ENCODE measurements around the gene N4BP3.
"Not testable (repeated sequence)": the region's sequence is repeated elsewhere in the genome, so short reads cannot be mapped to it uniquely, and the experiment has no call there.

N4BP3 gene

DNA sequence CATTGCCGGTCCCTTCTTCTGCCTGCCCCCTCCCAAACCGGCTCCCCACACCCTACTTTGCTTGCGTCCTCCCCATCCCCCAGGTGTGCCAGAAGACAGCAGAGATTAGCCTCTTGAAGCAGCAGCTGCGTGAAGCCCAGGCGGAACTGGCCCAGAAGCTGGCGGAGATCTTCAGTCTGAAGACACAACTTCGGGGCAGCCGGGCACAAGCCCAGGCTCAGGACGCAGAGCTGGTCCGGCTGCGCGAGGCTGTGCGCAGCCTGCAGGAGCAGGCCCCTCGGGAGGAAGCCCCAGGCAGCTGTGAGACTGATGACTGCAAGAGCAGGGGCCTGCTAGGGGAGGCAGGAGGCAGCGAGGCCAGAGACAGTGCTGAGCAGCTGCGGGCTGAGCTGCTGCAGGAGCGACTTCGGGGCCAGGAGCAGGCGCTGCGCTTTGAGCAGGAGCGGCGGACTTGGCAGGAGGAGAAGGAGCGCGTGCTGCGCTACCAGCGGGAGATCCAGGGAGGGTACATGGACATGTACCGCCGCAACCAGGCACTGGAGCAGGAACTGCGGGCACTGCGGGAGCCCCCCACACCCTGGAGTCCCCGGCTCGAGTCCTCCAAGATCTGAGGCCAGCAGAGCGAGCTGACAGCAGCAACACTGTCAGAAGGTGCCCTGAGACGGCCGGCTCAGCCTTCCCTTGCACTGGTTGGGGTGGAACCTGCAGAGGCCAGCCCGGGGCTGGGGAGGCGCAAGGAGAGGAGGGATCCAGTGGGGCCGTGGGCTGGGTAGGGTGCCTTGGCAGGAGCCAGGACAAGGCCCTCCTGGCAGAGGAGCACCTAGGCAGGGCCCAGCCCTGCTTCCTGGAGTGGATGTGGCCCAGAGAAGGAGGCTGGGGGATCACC is 8.3 kb downstream of the N4BP3 start:
- DNase-seq (ENCODE audit: low read depth in 2 of 2): no peak

DNA sequence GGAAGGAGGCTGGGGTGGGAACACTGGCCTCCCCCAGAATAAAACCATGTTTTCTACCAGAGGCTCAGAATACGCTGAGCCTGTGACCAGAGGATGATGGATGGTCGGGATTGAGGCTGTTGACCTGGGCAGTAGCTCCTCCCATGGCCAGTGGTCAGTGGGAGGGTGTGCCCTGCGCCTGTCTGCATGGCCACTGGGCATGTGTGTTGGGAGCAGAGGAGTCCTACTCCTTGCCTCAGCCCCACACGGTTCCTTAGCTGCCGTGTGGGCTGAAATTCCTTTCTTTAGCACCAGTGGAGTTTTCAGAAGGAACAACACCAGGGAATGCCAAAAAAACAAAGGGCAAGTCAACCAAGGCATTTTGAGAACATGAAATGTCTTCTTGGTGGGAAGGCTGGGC is 9.0 kb downstream of the N4BP3 start:
- no peak for DNase-seq (ENCODE audit: low read depth in 2 of 2)

DNA sequence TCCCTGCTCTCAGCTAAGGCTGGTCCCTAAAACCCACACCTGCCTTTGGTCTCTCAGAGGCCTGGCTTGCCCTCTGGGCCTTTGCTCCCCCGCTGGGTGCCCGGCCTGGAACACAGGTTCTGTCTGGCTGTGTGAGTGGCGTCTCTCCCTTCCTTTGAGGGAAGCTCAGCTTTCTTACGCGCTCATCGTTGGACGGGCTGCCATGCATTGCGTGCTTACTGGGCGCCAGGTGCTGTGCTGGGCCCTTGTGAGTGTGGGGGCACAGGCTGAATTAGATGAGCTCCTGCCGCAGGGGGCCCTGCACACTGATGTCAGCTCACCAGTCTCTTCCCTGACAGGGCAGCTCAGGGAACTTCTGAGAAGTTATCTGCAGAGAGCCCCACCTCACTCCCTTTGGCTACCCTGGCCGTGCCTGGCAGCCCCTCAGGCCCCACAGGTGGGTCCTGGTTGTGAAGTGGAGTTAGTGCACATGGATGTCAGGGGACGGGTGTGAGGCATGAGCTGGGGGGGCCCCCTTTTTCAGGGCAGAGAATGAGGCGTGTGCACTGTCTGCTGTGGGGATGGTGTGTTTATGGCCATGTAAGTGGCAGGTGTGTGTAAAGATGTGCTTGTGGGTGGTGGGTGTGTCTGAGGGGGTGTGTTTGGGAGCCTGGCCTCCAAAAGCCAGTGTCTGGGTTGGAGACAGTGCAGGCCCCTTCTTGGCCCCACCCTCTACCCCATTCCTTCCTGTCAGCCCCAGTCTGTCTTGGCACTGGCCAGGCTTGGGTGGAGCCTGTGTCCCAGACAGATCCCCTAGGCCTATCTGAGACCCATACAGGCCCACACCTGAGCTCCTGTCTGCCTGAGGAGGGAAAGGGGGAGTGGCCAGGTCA is 10.0 kb downstream of the N4BP3 start:
- no peak for DNase-seq (ENCODE audit: low read depth in 2 of 2)

DNA sequence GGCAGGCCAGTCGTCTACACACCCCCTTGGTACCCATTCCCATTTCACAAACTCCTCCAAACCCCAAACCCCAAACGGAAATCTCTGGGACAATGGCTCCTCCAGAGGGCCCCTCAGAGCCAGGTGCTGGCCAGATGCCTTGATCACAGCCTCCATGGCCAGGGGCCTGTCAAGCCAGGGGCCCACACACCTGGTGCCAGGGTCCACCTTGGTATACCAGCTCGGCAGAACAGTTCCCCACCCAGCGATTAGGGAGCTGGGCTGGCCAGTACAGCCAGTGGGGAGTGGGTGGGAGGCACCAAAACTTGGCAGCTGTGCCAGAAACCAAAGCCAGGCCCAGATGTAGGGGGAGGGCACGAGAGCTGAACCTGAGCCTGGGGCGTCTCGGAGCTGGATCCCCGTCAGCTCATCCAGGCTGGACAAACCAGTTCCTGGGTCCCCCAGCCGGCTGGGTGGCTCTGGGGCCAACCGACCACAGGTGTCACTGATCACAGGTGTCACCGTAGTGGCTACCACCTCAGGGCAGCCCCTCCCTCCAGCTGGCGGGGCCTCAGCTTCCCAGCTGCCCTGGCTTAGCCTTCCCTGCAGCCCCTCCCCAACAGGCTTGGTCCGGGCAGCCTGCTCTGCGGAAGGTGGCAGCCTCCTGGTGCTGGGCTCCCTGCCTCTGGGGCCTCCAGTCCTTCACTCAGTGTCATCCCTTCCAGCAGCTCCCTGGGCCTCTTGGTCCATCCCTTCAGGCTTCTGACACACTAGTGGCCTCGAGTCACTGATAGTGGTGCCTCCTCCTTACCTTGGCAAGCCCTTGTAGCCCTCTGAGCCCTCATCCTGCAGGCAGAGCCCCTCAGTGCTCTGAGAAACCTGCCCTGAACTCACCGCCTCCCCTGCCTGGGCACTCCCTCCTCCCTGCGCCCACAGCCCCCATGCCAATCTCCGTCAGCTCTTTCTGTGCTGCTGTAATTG is 10.9 kb downstream of the N4BP3 start:
- DNase-seq (ENCODE audit: low read depth in 2 of 2): no peak

DNA sequence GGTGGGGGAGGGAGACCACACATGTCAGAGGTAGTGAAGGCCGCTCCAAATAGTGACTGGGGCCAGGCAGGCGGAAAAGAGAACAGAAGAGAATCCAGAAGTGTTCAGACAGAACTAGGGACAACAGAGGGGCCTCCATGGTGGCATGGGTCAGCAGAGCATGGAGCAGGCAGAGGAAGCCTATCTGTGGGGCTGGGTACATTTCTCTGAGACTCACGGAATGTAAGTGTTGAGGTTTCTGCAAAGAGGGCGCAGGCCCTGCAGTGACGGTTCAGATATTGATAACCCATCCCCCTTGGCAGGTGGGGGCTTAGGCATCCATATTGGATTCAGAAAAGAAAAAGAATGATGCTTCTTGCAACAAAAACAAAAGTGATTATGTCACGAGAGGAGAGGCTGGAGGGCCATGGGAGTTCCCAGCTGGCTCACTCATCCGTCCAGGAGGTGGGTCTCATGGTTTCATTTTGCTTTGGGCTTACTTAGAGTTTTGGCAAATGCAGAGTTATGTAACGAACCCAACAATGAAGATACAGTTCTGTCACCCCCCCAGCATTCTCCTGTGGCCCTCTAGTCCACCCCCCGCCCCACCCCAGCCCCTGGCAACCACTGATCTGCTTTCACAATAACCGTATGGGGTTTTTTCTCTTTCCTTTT is 12.0 kb downstream of the N4BP3 start:
- DNase-seq (ENCODE audit: low read depth in 2 of 2): no peak

DNA sequence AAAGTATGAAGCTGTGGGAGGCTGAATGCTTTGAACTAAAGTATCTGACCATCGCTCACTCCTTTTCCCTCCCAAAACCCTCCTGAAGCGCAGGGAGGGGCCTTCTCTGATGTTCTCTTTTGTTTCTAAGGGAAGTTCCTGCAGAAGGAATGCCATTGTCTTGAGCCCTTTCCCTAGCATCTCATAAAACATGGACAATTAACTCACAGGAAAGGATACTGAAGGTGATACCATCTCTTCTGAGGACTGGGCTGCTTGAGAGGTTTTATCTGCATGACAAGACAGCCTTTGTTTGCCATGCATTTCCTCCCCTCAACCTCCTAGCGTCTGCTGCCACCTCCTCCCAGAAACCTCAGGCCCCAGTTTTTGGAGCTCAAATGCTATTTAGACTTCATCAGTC is 13.2 kb downstream of the N4BP3 start:
- no peak for DNase-seq (ENCODE audit: low read depth in 2 of 2)

DNA sequence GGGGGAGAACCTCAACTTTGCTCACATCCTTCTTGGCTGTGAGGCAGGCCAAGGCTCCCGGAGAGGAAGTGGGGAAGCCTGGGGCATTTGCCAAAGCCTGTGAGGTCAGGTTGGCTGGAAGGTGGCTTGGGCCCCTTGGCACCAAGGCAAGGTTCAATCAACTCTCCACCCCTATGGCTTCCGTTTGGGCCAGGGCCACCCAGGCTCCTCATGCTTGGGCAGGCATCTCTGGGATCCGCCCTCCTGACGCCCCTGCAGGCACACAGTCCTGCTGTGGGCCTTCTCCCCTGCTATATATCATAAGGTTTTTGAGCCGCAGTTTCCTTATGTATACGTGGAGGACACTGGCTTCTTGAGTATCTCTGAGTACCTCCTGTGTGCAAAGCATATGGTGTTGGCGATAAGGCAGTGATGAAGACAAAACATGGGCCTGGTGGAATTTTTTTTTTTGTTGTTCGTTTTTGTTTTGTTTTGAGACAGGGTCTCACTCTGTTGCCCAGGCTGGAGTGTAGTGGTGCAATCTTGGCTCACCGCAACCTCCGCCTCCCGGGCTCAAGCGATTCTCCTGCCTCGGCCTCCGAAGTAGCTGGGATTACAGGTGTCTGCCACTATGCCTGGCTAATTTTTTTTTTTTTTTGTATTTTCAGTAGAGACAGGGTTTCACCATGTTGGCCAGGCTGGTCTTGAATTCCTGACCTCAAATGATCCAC is 14.1 kb downstream of the N4BP3 start:
- not testable (repeated sequence) for DNase-seq (ENCODE audit: low read depth in 2 of 2)

DNA sequence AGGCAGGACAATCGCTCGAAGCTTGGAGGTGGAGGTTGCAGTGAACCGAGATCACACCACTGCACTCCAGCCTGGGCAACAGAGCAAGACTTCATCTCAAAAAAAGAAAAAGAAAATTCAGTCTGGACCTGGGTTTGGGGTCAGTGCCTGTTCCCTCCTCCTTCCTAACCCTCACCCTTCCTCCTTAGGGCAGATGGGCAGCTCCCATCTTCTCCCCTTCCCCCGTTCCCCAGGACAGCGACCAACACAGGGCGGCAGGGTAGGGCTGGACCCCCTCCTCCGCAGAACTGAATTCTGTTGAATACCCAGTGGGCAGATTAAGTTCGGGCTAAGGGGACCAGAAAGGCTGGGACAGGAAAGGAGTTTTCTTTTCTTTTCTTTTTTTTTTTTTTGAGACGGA is 16.0 kb downstream of the N4BP3 start:
- DNase-seq (ENCODE audit: low read depth in 2 of 2): no peak

DNA sequence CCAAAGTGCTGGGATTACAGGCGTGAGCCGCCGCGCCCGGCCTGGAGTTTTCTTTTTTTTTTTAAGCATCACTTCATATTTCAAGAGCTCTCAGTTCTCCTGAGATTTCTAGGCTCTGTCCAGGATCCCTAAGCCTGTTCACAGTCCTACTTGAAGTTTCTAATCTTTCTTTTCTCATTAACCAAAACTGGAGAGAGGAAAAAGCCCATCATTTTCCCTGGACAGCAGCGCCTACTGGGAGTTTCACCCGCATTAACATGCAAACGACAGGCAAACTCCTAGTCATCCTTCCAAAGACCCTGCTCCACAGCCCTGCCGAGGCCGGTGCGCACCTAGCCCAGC is 16.9 kb downstream of the N4BP3 start:
- DNase-seq (ENCODE audit: low read depth in 2 of 2): not testable (repeated sequence)

DNA sequence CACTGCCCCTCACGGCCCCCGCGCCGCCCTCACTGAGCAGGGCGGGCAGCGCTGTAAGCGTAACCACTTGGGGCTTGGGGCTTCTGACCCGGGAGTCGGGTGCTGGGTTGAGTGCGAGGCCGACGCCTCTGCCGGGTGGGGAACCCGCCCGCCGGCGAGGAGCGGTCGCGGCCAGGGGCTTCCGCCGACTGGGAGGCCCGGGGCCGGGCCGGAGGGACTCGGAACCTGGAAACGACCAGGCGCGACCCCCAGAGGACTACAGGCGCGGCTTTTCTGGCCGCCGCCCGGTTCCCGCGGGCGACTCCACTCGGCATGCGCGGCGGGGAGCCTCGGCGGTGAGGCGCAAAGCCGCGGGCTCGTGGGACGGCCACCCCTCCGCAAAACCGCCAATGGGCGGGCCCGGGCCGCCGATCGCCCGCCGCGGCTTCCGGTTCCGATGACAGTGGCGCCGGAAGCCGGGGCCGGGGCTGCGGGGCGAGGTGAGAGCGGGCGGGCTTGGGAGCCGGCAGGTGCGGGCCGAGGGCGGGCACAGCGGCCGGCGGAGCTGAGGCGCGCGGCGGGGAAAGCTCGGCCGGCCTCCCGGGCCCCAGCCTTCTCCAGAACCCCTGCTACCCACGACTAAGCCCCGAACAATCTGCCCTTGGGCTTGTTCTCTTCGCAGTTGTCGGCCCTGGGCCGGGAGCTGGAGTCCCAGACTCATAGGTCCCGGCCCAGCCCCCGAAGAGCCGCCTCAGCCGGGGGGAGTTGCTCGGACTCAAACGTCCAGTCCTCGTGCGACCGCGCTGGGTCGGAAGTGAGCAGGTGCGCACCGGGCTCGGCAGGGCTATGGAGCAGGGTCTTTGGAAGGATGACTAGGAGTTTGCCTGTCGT is 17.5 kb downstream of the N4BP3 start, which contains the start of gene RMND5B:
RMND5B (plus strand) TSS at position 439 of the 870 bp plus-strand sequence. CDS start 7,106 bp downstream, outside the sequence.
- peak; percentile 70 to 78 for DNase-seq (ENCODE audit: low read depth in 2 of 2)

DNA sequence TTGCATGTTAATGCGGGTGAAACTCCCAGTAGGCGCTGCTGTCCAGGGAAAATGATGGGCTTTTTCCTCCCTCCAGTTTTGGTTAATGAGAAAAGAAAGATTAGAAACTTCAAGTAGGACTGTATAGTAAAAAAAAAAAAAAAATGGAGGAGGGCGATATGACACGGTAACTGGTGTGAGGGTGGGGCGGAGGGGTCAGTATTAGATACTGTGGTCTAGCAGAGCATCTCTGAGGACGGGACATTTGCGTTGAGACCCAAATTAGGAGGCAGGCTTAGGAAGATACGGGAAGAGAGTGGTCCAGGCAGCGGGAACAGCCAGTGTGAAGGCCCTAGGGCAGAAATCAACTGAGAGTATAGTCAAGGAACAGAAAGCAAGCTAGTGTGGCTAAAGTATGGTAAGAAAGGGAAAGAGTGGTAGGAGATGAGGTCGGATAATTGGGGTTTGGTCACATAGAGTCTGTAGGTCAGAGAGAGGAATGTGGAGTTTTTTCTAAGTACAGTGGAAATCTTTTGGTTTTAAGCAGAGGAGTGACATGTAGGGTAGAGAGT is 18.2 kb downstream of the N4BP3 start:
- no peak for DNase-seq (ENCODE audit: low read depth in 2 of 2)

DNA sequence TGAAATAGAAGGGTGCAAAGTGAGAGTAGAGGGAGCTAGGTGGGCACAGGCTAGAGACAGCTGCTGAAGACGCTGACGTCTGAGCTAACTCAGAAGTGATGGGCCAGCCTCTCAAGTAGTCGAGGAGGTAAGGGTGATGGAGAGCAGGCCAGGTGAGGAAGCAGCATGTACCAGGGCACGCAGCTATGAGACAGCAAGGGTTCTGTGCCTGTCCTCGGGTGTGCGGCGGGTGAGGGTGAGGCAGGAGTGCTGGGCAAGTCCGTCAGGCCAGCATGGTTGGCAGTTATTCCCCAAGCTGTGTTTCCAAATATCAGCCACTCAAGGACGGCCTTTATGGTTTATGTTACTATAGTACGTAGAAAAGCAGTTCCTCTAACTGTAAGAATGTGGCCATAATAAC is 23.7 kb downstream of the N4BP3 start:
- no peak for DNase-seq (ENCODE audit: low read depth in 2 of 2)

DNA sequence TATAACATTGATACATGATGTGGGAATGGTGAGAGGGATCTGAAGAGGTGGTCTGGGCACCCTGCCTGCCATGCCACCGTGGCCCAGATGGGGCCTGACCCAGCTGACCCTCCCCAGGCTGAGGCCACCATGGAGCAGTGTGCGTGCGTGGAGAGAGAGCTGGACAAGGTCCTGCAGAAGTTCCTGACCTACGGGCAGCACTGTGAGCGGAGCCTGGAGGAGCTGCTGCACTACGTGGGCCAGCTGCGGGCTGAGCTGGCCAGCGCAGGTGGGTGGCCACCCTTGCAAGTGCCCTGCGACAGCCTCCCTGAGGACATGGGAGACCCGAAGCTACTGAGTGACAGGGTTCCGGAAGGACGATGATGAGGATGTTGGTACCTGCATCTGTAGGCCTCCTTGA is 24.7 kb downstream of the N4BP3 start:
- no peak for DNase-seq (ENCODE audit: low read depth in 2 of 2)

DNA sequence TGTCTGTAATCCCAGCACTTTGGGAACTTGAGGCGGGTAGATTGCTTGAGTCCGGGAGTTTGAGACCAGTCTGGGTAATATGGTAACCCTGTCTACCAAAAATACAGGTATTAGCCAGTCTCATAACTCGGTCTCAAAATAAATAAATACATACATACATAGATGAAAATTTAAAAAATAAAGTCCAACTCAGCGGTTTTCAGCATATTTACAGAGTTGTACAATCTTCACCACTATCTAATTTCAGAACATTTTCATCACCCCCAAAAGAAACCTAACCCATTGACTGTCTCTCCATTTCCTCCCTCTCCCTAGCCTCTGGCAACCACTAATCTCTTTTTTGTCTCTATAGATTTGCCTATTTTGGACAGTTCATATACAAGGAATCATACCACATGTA is 28.2 kb downstream of the N4BP3 start:
- no peak for DNase-seq (ENCODE audit: low read depth in 2 of 2)

DNA sequence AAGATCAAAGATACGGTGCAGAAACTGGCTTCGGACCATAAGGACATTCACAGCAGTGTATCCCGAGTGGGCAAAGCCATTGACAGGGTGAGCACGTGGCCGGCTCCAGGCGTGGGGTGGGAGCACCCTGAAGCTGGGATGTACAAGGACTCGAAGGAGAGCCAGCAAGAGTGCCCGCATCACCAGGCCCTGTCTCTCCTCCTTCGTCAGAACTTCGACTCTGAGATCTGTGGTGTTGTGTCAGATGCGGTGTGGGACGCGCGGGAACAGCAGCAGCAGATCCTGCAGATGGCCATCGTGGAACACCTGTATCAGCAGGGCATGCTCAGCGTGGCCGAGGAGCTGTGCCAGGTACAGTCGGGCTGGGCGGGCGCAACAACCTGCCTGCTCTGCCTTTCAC is 29.3 kb downstream of the N4BP3 start:
- DNase-seq (ENCODE audit: low read depth in 2 of 2): no peak

DNA sequence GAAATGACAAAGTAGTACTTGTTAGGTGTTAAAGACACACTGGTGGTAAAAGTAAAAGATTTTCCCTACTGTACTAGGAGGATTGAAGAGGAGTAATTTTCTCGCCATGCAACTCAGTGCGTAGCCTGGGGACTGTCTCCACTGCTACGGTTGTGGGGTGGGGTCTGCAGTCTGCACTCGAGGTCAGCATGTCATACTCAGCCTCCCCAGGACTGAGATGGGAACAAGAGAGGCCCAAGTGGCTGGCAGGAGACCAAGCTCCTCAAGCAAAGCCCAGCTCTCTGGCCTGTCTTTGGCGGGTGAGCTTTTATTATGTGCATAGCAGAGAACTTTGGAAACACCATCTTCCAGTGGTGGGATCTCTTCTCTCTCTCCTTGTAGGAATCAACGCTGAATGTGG is 29.9 kb downstream of the N4BP3 start:
- no peak for DNase-seq (ENCODE audit: low read depth in 2 of 2)

DNA sequence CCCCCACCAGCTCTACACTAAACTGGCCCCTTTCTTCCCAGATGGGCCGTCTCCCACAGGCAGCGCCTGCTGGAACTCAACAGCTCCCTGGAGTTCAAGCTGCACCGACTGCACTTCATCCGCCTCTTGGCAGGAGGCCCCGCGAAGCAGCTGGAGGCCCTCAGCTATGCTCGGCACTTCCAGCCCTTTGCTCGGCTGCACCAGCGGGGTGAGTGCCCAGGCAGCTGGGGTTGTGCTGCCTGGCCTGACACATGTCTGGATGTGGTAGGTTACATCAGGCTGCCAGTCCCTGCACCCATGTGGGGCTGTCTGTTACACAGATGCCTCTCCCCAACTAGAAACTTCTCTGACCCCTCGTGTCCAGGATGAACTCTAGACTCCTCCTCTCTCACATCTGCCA is 30.6 kb downstream of the N4BP3 start:
- no peak for DNase-seq (ENCODE audit: low read depth in 2 of 2)

DNA sequence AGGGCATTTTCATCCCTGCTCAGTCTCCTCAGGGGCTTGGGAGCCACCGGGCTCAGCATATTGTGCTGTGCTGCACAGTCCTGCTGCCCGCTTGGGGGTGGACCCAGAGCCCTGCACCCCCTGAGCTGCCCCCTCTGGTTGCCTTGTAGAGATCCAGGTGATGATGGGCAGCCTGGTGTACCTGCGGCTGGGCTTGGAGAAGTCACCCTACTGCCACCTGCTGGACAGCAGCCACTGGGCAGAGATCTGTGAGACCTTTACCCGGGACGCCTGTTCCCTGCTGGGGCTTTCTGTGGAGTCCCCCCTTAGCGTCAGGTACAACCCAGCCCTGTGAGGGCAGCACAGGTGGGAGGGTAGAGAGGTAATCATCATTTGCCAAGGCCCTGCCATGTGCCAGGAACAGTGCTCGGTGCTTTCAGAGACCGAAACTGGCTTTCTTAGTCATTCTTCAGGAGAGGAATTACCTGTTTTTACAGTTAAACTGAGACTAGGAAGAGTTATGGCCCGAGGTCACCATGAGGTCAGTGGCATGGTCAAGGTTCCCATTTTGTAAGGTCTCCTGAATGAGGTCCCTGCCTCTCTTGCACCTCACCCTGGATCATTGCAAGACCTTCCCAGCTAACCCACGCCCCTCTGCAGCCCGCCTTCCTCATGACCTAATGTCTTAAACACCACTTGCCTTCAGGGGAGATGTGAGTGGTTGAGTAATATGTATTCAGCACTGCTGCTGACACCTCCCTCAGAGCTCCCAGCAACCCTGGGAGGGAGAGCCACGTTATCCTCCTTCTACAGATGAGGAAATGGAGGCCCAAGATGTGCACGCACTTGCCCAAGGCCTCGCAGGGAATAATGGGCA is 32.9 kb downstream of the N4BP3 start:
- DNase-seq (ENCODE audit: low read depth in 2 of 2): peak; percentile 31 to 59
